Measurements from ENCODE around the gene PODNL1.

The PODNL1 gene

GRCh38 chr19:13882419-13882795, 55.8 kb downstream of the PODNL1 start:
- Histone ChIP-seq H3K9me3 (ENCODE audit: control extremely low read depth in 1 of 5, control insufficient read depth in 4 of 5, insufficient read depth in 2 of 5, low read depth in 1 of 5, low read length in 4 of 5) (no peaks in the 10 kb centered on the region), H3K4me1 (ENCODE audit: control extremely low read depth in 1 of 4, control insufficient read depth in 4 of 4, insufficient read depth in 4 of 4, low read length in 3 of 4) (peaks cover 3 to 72% (median 53%) of the 10 kb centered on the region in 4 experiments), H3K36me3 (ENCODE audit: control insufficient read depth in 4 of 4, insufficient read depth in 4 of 4, low read length in 3 of 4) (peaks cover 0 to 3% (median 0%) of the 10 kb centered on the region in 4 experiments), H3K27me3 (replicated peaks in 2 of 5; ENCODE audit: control insufficient read depth in 4 of 5, insufficient read depth in 5 of 5, low read length in 4 of 5) (no peaks in the 10 kb centered on the region), H3K4me3 (ENCODE audit: control insufficient read depth in 1 of 7, extremely low read depth in 1 of 7, insufficient read depth in 4 of 7, low read depth in 2 of 7, low read length in 6 of 7) (peak overlapping the region in 2 of 7 experiments; percentile 32 to 57), H3K27ac (ENCODE audit: insufficient read depth in 1 of 2, low read depth in 1 of 2, low read length in 2 of 2, poor library complexity in 1 of 2, severe bottlenecking in 2 of 2) (no peak overlapping the region)
- DNase-seq: no peak
- 76% methylated on average over 4 of the region's 5 CpGs for WGBS (ENCODE audit: insufficient coverage)
- ChIA-PET POLR2A (no interaction called here), CTCF (interaction anchor here (1.1 to 4.2 kb wide), 9 partner anchors 10 to 199 kb away, joined by 4 to 22 read pairs (median 6); partner anchors contain the start of genes DCAF15, IL27RA and PODNL1)

DNA sequence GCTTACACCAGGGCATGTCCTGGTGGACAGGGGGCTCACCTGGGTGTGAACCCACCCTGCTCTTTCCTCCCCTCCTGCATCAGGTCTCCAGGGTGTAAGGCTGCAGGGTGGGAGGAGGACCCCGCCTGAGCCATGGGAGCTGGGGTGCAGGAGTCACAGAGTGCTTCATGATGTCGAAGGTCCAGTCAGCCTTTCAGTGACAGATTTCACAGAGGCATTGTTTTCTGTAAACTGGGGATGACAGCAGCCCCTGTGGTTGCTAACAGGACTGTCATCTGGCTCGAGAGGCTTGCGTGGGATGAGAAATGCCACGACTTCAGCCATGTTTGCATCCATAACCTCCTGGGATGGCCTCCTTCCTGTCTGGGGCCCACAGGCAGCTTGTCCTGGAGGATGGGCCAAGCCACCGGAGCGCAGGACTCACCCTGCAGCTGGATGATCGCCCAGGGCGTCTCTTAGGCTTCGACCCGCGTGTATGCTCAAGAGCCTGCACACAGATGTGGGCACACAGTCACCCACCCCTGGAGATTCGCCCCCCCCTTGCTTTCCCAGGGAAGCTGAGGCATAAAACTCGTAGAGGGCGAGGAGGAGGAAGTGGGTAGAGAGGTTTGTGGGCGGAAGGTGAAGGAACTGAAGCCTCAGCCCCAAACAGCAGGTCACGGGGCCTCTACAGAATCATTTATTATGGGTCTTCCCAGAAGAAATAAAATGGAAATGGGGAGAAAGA, 56.4 kb downstream of the PODNL1 start:
- Histone ChIP-seq H3K4me1 (ENCODE audit: control extremely low read depth in 1 of 4, control insufficient read depth in 4 of 4, insufficient read depth in 4 of 4, low read length in 3 of 4) (peaks cover 3 to 70% (median 53%) of the 10 kb centered on the region in 4 experiments), H3K27ac (ENCODE audit: insufficient read depth in 1 of 2, low read depth in 1 of 2, low read length in 2 of 2, poor library complexity in 1 of 2, severe bottlenecking in 2 of 2) (no peak overlapping the region), H3K27me3 (replicated peaks in 2 of 5; ENCODE audit: control insufficient read depth in 4 of 5, insufficient read depth in 5 of 5, low read length in 4 of 5) (no peaks in the 10 kb centered on the region), H3K4me3 (ENCODE audit: control insufficient read depth in 1 of 7, extremely low read depth in 1 of 7, insufficient read depth in 4 of 7, low read depth in 2 of 7, low read length in 6 of 7) (peak overlapping the region in 5 of 7 experiments; percentile 10 to 65 (median 39)), H3K9me3 (ENCODE audit: control extremely low read depth in 1 of 5, control insufficient read depth in 4 of 5, insufficient read depth in 2 of 5, low read depth in 1 of 5, low read length in 4 of 5) (no peaks in the 10 kb centered on the region), H3K36me3 (ENCODE audit: control insufficient read depth in 4 of 4, insufficient read depth in 4 of 4, low read length in 3 of 4) (peaks cover 0 to 4% (median 0%) of the 10 kb centered on the region in 4 experiments)
- POLR2A ChIA-PET: interaction anchor here (0.6 to 1.0 kb wide), 2 partner anchors 66 to 124 kb away, joined by 5 to 6 read pairs; partner anchors contain the start of gene RFX1
- CTCF ChIA-PET: interaction anchor here (0.6 to 4.2 kb wide), 18 partner anchors 9 to 263 kb away, joined by 3 to 22 read pairs (median 5); partner anchors contain the start of genes DCAF15, IL27RA, MISP3 and PODNL1
- 9% methylated on average over 7 of the region's 17 CpGs for WGBS (ENCODE audit: insufficient coverage)
- DNase-seq: peak in 2 of 3 donors; percentile 56 to 65

DNA sequence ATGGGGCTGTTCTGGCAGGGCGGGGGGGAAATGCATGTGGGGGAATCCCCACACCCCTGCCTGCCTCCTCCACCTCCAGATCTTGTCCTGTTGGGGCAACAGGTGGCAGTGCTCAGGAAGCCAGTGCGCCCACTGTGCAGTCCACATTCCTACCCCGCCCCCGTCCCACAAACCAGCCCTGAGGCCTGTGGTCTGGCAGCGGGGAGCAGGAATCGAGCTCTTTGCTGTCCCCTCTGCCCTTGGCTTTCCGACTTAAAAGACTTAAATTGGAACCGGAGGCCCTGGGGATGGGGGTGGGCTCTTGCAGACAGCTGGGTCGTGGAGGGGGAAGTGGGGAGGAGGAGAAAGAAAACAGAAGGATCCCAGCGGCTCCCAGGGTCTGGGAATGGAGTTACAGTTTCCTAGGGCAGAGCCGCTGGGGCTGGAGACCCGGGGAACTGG, 56.9 kb downstream of the PODNL1 start:
- 0% methylated on average over 6 of the region's 12 CpGs for WGBS (ENCODE audit: insufficient coverage)
- Histone ChIP-seq H3K27ac (ENCODE audit: insufficient read depth in 1 of 2, low read depth in 1 of 2, low read length in 2 of 2, poor library complexity in 1 of 2, severe bottlenecking in 2 of 2) (no peak overlapping the region), H3K36me3 (ENCODE audit: control insufficient read depth in 4 of 4, insufficient read depth in 4 of 4, low read length in 3 of 4) (peaks cover 0 to 4% (median 0%) of the 10 kb centered on the region in 4 experiments), H3K9me3 (ENCODE audit: control extremely low read depth in 1 of 5, control insufficient read depth in 4 of 5, insufficient read depth in 2 of 5, low read depth in 1 of 5, low read length in 4 of 5) (no peaks in the 10 kb centered on the region), H3K4me1 (ENCODE audit: control extremely low read depth in 1 of 4, control insufficient read depth in 4 of 4, insufficient read depth in 4 of 4, low read length in 3 of 4) (peaks cover 3 to 73% (median 51%) of the 10 kb centered on the region in 4 experiments), H3K27me3 (replicated peaks in 2 of 5; ENCODE audit: control insufficient read depth in 4 of 5, insufficient read depth in 5 of 5, low read length in 4 of 5) (no peaks in the 10 kb centered on the region), H3K4me3 (ENCODE audit: control insufficient read depth in 1 of 7, extremely low read depth in 1 of 7, insufficient read depth in 4 of 7, low read depth in 2 of 7, low read length in 6 of 7) (peak overlapping the region in 4 of 7 experiments; percentile 32 to 65 (median 46))
- ChIA-PET CTCF (interaction anchor here (0.6 to 4.2 kb wide), 23 partner anchors 9 to 264 kb away, joined by 3 to 22 read pairs (median 4); partner anchors contain the start of genes IL27RA, MISP3 and PODNL1), POLR2A (interaction anchor here (0.6 to 1.0 kb wide), 3 partner anchors 66 to 125 kb away, joined by 3 to 6 read pairs (median 5); partner anchors contain the start of gene RFX1)
- DNase-seq: peak in 2 of 3 donors; percentile 72 to 73

Data from common myeloid progenitor, CD34-positive (primary cell).